ENCODE measurements around the gene GRIN1.
A peak's percentile ranks its signal among the peaks of the same experiment; 100 is the strongest.

GRIN1 gene

GRCh38 chr9:137139468-137140150 is 655 bp downstream of the GRIN1 start:
- TF ChIP-seq JUND (IDR thresholded peaks at IDR 0.05; ENCODE audit: low read depth), result no peak
- no peak for DNase-seq (ENCODE audit: low read depth in 1 of 2, low spot score in 1 of 2)
- in situ Hi-C loops (cut with HindIII; ENCODE audit: low pct_unique_long_range_greater_than_20kb, low sequenced_read_pairs), result no loop called here

GRCh38 chr9:137140151-137141012 is 1.4 kb downstream of the GRIN1 start:
- DNase-seq (ENCODE audit: low read depth in 1 of 2, low spot score in 1 of 2), result no peak
- in situ Hi-C loops (cut with HindIII; ENCODE audit: low pct_unique_long_range_greater_than_20kb, low sequenced_read_pairs), result no loop called here
- no peak for TF ChIP-seq JUND (IDR thresholded peaks at IDR 0.05; ENCODE audit: low read depth)

GRCh38 chr9:137141050-137141810 is 2.3 kb downstream of the GRIN1 start:
- no peak for TF ChIP-seq JUND (IDR thresholded peaks at IDR 0.05; ENCODE audit: low read depth)
- DNase-seq (ENCODE audit: low read depth in 1 of 2, low spot score in 1 of 2), result no peak
- in situ Hi-C loops (cut with HindIII; ENCODE audit: low pct_unique_long_range_greater_than_20kb, low sequenced_read_pairs), result no loop called here

GRCh38 chr9:137141976-137142936 is 3.3 kb downstream of the GRIN1 start:
- TF ChIP-seq JUND (IDR thresholded peaks at IDR 0.05; ENCODE audit: low read depth), result no peak
- DNase-seq (ENCODE audit: low read depth in 1 of 2, low spot score in 1 of 2), result no peak
- in situ Hi-C loops (cut with HindIII; ENCODE audit: low pct_unique_long_range_greater_than_20kb, low sequenced_read_pairs), result no loop called here

- in situ Hi-C loops (cut with HindIII; ENCODE audit: low pct_unique_long_range_greater_than_20kb, low sequenced_read_pairs), result no loop called here
Measured at GRCh38 chr9:137143459-137143858, 4.5 kb downstream of the GRIN1 start.

GRCh38 chr9:137145731-137146526 is 7.0 kb downstream of the GRIN1 start:
- no peak for TF ChIP-seq JUND (IDR thresholded peaks at IDR 0.05; ENCODE audit: low read depth)
- DNase-seq (ENCODE audit: low read depth in 1 of 2, low spot score in 1 of 2), result no peak
- in situ Hi-C loops (cut with HindIII; ENCODE audit: low pct_unique_long_range_greater_than_20kb, low sequenced_read_pairs), result no loop called here

More at GRCh38 chr9:137143459-137143858, 4.5 kb downstream of the GRIN1 start:
- DNase-seq (ENCODE audit: low read depth in 1 of 2, low spot score in 1 of 2), result no peak
- TF ChIP-seq JUND (IDR thresholded peaks at IDR 0.05; ENCODE audit: low read depth), result no peak

GRCh38 chr9:137146527-137146918 is 7.6 kb downstream of the GRIN1 start:
- DNase-seq (ENCODE audit: low read depth in 1 of 2, low spot score in 1 of 2), result peak in 1 of 2 experiments; percentile 61
- in situ Hi-C loops (cut with HindIII; ENCODE audit: low pct_unique_long_range_greater_than_20kb, low sequenced_read_pairs), result no loop called here
- no peak for TF ChIP-seq JUND (IDR thresholded peaks at IDR 0.05; ENCODE audit: low read depth)

GRCh38 chr9:137147091-137147792 is 8.3 kb downstream of the GRIN1 start:
- in situ Hi-C loops (cut with HindIII; ENCODE audit: low pct_unique_long_range_greater_than_20kb, low sequenced_read_pairs), result no loop called here
- no peak for TF ChIP-seq JUND (IDR thresholded peaks at IDR 0.05; ENCODE audit: low read depth)
- DNase-seq (ENCODE audit: low read depth in 1 of 2, low spot score in 1 of 2), result no peak

GRCh38 chr9:137147793-137148160 is 8.8 kb downstream of the GRIN1 start:
- in situ Hi-C loops (cut with HindIII; ENCODE audit: low pct_unique_long_range_greater_than_20kb, low sequenced_read_pairs), result no loop called here
- TF ChIP-seq JUND (IDR thresholded peaks at IDR 0.05; ENCODE audit: low read depth), result no peak
- no peak for DNase-seq (ENCODE audit: low read depth in 1 of 2, low spot score in 1 of 2)

GRCh38 chr9:137148242-137148641 is 9.3 kb downstream of the GRIN1 start:
- TF ChIP-seq JUND (IDR thresholded peaks at IDR 0.05; ENCODE audit: low read depth), result no peak
- in situ Hi-C loops (cut with HindIII; ENCODE audit: low pct_unique_long_range_greater_than_20kb, low sequenced_read_pairs), result no loop called here

GRCh38 chr9:137148661-137149060 is 9.7 kb downstream of the GRIN1 start:
- no peak for DNase-seq (ENCODE audit: low read depth in 1 of 2, low spot score in 1 of 2)
- TF ChIP-seq JUND (IDR thresholded peaks at IDR 0.05; ENCODE audit: low read depth), result no peak
- in situ Hi-C loops (cut with HindIII; ENCODE audit: low pct_unique_long_range_greater_than_20kb, low sequenced_read_pairs), result no loop called here

More at GRCh38 chr9:137148242-137148641, 9.3 kb downstream of the GRIN1 start:
- no peak for DNase-seq (ENCODE audit: low read depth in 1 of 2, low spot score in 1 of 2)
